Stimulated activated CD4-positive, alpha-beta T cell treated with anti-CD3 and anti-CD28 coated beads, Interleukin-15, amount 100 ng/mL, for 48 hours (primary cell): Measurements from ENCODE around the gene ARHGEF25.
"Not testable (repeated sequence)": the region's sequence is repeated elsewhere in the genome, so short reads cannot be mapped to it uniquely, and the experiment has no call there.

Source experiments
- DNase-seq, 2 donors: peaks; one replicate each; pipeline ENCODE4 v3.0.0-alpha.2; 2020; ENCODE audit warnings: low read depth in 2 of 2

The ARHGEF25 gene

GRCh38 chr12:57609101-57609780 is 2.0 kb upstream of the ARHGEF25 start:
- no peak for DNase-seq

- no peak for DNase-seq
Observed at GRCh38 chr12:57609781-57610553, 1.3 kb upstream of the ARHGEF25 start.

- DNase-seq = no peak
Observed at GRCh38 chr12:57610554-57611107, 604 bp upstream of the ARHGEF25 start.

GRCh38 chr12:57611827-57612710 is 834 bp downstream of the ARHGEF25 start:
- DNase-seq = no peak

DNA sequence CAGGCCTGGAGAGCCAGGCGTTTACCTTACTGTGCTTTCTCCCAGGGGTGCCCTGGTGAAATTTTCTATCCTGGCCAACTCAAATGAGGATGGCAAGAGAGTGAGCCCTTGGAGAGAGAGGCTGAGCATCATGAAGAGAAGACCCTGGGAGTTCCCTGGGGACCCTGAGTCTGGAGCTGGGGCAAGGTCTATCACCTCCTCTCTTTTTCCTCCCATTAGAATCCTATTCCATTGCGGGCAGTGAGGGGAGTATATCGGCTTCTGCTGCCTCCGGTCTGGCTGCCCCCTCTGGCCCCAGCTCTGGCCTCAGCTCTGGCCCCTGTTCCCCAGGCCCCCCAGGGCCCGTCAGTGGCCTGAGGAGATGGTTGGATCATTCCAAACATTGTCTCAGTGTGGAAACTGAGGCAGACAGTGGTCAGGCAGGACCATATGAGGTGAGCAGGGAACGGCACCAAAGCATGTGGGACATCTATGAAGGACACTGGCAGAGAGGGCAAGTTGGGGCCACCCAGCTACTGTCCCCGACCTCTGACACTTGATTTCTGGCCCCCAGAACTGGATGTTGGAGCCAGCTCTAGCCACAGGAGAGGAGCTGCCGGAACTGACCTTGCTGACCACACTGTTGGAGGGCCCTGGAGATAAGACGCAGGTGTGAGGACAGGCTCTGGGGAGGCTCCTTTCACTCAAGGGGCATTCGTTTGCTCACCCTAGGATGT is 1.6 kb downstream of the ARHGEF25 start:
- no peak for DNase-seq

DNA sequence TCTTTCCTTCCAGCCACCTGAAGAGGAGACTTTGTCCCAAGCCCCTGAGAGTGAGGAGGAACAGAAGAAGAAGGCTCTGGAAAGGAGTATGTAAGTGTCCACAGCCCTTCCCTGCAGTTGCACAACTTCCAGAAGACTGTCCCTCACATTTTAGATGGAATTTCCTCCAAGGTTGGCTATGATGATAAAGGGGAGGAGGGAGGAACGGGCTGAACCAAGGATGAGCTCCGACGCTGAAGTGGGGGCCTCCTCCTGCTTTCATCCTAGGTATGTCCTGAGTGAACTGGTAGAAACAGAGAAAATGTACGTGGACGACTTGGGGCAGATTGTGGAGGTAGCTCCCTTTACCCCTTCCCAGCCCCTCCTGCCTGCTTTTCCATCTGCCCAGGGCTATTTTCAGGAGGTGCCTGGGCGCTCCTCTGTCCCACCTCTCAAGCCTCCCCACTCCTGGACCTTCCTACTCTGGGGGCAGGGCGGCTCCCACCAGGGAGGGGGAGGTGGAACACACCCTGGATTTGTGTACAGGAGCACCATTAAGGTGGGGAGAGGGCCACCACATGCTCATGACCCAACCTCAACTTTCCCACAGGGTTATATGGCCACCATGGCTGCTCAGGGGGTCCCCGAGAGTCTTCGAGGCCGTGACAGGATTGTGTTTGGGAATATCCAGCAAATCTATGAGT is 2.3 kb downstream of the ARHGEF25 start:
- no peak for DNase-seq

DNA sequence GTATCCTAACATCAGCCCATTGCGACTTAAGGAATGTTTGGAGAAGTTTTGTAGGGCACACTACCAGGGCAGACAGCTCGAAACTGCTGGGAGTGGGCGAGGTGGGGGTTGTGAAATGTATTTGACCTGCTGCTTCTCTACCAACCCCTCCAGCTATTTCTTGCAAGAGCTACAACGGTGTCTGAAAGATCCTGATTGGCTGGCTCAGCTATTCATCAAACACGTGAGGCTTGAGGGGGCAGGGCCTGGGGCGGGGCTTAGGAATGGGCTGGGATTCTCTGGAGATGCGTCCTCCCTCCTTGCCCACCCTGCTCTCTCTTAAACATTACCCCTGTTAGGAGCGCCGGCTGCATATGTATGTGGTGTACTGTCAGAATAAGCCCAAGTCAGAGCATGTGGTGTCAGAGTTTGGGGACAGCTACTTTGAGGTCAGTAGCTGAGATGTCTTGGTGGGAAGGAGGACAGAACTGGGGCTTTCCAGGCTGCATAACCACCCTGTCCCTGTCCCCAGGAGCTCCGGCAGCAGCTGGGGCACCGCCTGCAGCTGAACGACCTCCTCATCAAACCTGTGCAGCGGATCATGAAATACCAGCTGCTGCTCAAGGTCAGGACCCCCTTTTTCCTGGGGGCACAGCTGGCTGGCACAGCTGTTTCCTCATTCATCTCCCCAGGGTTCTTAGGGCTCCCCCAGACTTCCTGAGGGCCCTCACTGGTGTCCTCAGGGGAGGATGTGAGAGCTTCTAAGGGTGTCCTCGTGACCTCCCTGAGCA is 3.1 kb downstream of the ARHGEF25 start:
- DNase-seq = no peak

- no peak for DNase-seq
Observed at GRCh38 chr12:57614948-57615500, 3.8 kb downstream of the ARHGEF25 start.

DNA sequence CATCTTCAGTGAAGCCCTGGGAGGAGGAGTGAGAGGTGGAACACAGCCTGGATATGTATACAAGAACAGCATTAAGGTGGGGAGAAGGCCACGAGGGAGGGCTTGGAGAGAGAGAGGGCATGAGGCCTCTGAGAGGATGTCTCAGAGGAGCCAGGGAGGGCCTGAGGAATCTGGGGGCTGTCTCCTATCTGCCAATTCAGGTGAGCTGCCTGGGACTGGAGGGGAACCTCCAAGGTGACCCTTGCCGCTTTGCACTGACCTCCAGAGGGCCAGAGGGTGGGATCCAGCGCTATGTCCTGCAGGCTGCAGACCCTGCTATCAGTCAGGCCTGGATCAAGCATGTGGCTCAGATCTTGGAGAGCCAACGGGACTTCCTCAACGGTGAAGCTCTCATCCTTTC is 4.4 kb downstream of the ARHGEF25 start:
- no peak for DNase-seq

- no peak for DNase-seq
Observed at GRCh38 chr12:57616383-57617101, 5.3 kb downstream of the ARHGEF25 start.

DNA sequence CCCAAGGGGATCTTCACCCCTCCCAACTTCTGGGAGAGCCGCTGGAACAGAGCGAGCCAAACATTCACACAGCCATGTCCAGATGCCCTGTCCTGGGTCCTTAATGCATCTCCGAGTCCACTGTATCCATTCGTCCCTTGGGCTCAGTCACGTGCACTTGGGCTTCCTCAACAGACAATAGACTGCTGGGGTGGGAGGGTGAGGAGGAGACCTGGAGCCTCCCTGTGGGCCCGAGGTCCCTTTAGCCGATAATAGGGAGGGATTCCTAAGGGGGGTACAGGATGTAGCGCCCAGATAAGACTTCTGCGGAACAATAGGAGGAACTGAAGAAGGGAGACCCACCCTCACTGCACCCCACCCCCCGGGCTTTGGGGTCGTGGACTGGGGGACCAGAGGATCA is 6.7 kb downstream of the ARHGEF25 start:
- no peak for DNase-seq

DNA sequence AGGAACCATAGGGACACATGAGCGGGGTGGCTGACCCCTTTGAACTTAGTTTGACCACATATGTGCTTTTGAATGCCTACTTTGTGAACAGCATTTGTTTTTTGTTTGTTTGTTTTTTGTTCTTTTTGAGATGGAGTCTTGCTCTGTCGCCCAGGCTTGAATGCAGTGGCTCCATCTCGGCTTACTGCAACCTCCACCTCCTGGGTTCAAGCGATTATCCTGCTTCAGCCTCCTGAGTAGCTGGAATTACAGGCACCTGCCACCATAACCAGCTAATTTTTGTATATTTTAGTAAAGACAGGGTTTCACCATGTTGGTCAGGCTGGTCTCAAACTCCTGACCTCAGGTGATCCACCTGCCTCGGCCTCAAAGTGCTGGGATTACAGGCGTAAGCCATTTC is 7.2 kb downstream of the ARHGEF25 start:
- not testable (repeated sequence) for DNase-seq

DNA sequence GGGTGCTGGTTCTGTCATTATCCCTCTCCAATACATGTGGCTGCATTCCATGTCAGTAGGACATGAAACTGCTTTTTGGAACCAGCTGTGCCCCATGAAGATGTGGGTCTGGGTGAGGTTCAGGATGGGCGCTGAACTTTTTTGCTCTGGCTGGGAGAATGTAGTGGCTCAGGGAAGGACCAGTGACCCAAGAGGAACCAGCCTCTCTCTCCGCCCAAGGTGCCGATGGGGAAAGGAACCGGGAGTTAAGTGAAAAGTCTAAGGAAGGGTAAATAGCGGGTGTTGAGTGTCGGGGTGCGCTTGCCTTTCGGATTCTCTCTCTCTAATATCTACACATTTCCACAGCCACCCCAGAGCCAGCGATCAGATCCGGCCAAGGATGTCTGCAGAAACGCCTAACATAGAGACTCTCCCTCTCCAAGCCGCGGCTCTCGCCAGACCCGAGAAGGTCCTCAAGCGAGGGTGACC is 7.8 kb downstream of the ARHGEF25 start:
- DNase-seq = no peak

GRCh38 chr12:57619434-57620244 is 8.4 kb downstream of the ARHGEF25 start:
- no peak for DNase-seq

DNA sequence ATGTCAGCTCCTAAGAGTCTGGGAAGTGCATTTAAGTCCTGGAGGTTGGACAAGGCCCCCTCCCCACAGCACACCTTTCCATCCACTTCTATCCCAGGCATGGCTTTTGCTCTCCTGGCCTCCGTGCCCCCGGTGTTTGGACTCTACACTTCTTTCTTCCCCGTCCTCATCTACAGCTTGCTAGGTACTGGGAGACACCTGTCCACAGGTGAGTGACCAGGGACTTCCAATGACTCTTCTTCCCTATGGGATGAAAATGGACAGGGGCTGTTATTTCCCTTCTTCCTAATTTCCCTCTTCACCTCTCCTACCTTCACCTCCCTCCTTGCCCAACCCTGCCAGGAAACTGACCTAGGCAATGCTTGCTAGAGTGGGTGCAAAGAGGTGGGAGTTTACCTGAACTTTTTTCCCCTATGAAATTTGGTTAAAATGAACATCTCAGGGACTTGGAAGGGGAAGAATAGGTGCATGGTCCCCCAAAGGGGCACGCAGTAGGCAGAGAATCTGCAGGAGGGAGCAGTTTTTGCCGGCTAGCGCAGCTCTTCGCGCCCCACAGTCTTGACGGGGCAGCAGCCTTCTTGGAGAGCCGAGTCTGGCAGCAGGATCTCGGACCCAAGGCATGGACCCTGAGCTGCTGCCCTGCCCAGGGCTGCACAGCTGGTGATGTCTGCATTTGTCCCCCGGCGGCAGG is 9.2 kb downstream of the ARHGEF25 start:
- DNase-seq = no peak

- no peak for DNase-seq
Observed at GRCh38 chr12:57620936-57621496, 9.8 kb downstream of the ARHGEF25 start.
